IMR-90 (cell line): ENCODE data around the gene GNAO1. TPM values are rescaled to one million over a fixed set of nuclear protein-coding genes. Genes with fewer than 3 reads are reported as not detected.

Experiments
- ATAC-seq: fragments of 200-7000 bp; cut with Tn5 transposase; 2 replicates; pipeline ENCODE4 v1.9.1; 2020; ENCODE audit warnings: low read depth, mild to moderate bottlenecking, moderate library complexity
- BruUV-seq: library from RNA; stranded (reverse); fragments of 400-500 nt; replicated peaks from 2 replicates; lab custom pipeline; 2021; lab: Mats Ljungman, UMichigan
- CTCF ChIA-PET: fragments of 300-600 bp; formaldehyde crosslinking; extraction: SDS; loops from one replicate; lab custom pipeline; 2021; ENCODE audit warnings: antibody characterized with exemption; lab: Yijun Ruan, JAX
- POLR2A ChIA-PET: fragments of 300-600 bp; sonication (Branson Sonifier 250); formaldehyde crosslinking; loops from one replicate; lab custom pipeline; 2022; ENCODE audit warnings: antibody characterized with exemption; ENCODE audit not compliant: unreplicated experiment; lab: Charles Lee
- DNase-seq: peaks from one replicate; pipeline ENCODE4 v3.0.0; 2013
- H2AFZ ChIP-seq: replicated peaks from 2 replicates; pipeline ENCODE3; 2013; ENCODE audit warnings: low read length, mild to moderate bottlenecking; ENCODE audit not compliant: poor library complexity
- H2AK5ac ChIP-seq: 2 replicates; pipeline ENCODE4 v1.6.1; 2013; ENCODE audit warnings: low read depth, low read length, inconsistent platforms
- H2AK9ac ChIP-seq: replicated peaks from 2 replicates; pipeline ENCODE3; 2013; ENCODE audit warnings: mild to moderate bottlenecking, low read depth, low read length, moderate library complexity; ENCODE audit not compliant: poor library complexity
- H2BK120ac ChIP-seq: 2 replicates; pipeline ENCODE4 v1.6.1; 2013; ENCODE audit warnings: low read depth, low read length, inconsistent platforms
- H2BK15ac ChIP-seq: 3 replicates; pipeline ENCODE4 v1.6.1; 2013; ENCODE audit warnings: low read depth, low read length, inconsistent platforms
- H2BK20ac ChIP-seq: 2 replicates; pipeline ENCODE4 v1.6.1; 2013; ENCODE audit warnings: low read depth, mild to moderate bottlenecking, inconsistent platforms, low read length, moderate library complexity
- H2BK5ac ChIP-seq: 2 replicates; pipeline ENCODE4 v1.6.1; 2013; ENCODE audit warnings: mild to moderate bottlenecking, low read depth, low read length, inconsistent platforms; ENCODE audit not compliant: poor library complexity, severe bottlenecking
- H3K14ac ChIP-seq: replicated peaks from 2 replicates; pipeline ENCODE4 v1.6.1; 2013; ENCODE audit warnings: low read depth, low read length, inconsistent platforms
- H3K18ac ChIP-seq: 2 replicates; pipeline ENCODE4 v1.6.1; 2013; ENCODE audit warnings: low read depth, low read length, control low read depth
- H3K23ac ChIP-seq: 2 replicates; pipeline ENCODE4 v1.6.1; 2013; ENCODE audit warnings: low read depth, low read length, inconsistent platforms
- H3K27ac ChIP-seq: 2 replicates; pipeline ENCODE4 v1.5.1; 2013; ENCODE audit warnings: mild to moderate bottlenecking, control low read depth, low read length; ENCODE audit not compliant: insufficient read depth
- H3K27me3 ChIP-seq: 2 replicates; pipeline ENCODE4 v1.6.1; 2013; ENCODE audit warnings: low read length; ENCODE audit not compliant: control insufficient read depth, insufficient read depth
- H3K36me3 ChIP-seq: 2 replicates; pipeline ENCODE4 v1.6.1; 2013; ENCODE audit warnings: low read length, mixed read lengths; ENCODE audit not compliant: control insufficient read depth, insufficient read depth
- H3K4ac ChIP-seq: 2 replicates; pipeline ENCODE4 v1.6.1; 2013; ENCODE audit warnings: low read depth, low read length, inconsistent platforms
- H3K4me1 ChIP-seq: 2 replicates; pipeline ENCODE4 v1.6.1; 2013; ENCODE audit warnings: low read length, mixed read lengths; ENCODE audit not compliant: control insufficient read depth, insufficient read depth
- H3K4me2 ChIP-seq: 2 replicates; pipeline ENCODE4 v1.6.1; 2013; ENCODE audit warnings: low read depth, mild to moderate bottlenecking, control low read depth, low read length, moderate library complexity
- H3K4me3 ChIP-seq: 2 replicates; pipeline ENCODE4 v1.5.1; 2013; ENCODE audit warnings: low read depth, mild to moderate bottlenecking, control low read depth, low read length, moderate library complexity; ENCODE audit not compliant: insufficient read depth
- H3K56ac ChIP-seq: 2 replicates; pipeline ENCODE4 v1.6.1; 2013; ENCODE audit warnings: low read length, inconsistent platforms; ENCODE audit not compliant: insufficient read depth; ENCODE audit errors: extremely low read depth
- H3K79me1 ChIP-seq, 2 experiments: 2 replicates each; pipeline ENCODE4 v1.6.1; 2013; ENCODE audit warnings: low read length in 2 of 2, inconsistent platforms in 1 of 2, low read depth in 1 of 2
- H3K9ac ChIP-seq: 2 replicates; pipeline ENCODE4 v1.6.1; 2013; ENCODE audit warnings: low read depth, low read length, control low read depth
- H3K9me1 ChIP-seq: 2 replicates; pipeline ENCODE4 v1.6.1; 2013; ENCODE audit warnings: low read length, inconsistent platforms; ENCODE audit not compliant: insufficient read depth
- H3K9me3 ChIP-seq: 2 replicates; pipeline ENCODE4 v1.6.1; 2013; ENCODE audit warnings: low read length; ENCODE audit not compliant: control insufficient read depth, insufficient read depth
- H4K20me1 ChIP-seq: 2 replicates; pipeline ENCODE4 v1.6.1; 2013; ENCODE audit warnings: low read length, inconsistent platforms; ENCODE audit not compliant: insufficient read depth
- H4K5ac ChIP-seq: 2 replicates; pipeline ENCODE4 v1.6.1; 2013; ENCODE audit warnings: mild to moderate bottlenecking, low read depth, low read length, control low read depth
- H4K8ac ChIP-seq, 2 experiments: 2 replicates each; pipeline ENCODE4 v1.6.1; 2013; ENCODE audit warnings: low read depth in 2 of 2, low read length in 2 of 2, control low read depth in 1 of 2, inconsistent platforms in 1 of 2
- H4K91ac ChIP-seq: 2 replicates; pipeline ENCODE4 v1.6.1; 2013; ENCODE audit warnings: low read depth, low read length, inconsistent platforms; ENCODE audit not compliant: insufficient read depth
- ELK1 ChIP-seq: fragments of 150-350 bp; IDR thresholded peaks from 2 replicates; pipeline ENCODE4 v1.6.1; 2016; ENCODE audit warnings: low read depth, mild to moderate bottlenecking, low read length, moderate library complexity, borderline replicate concordance
- MXI1 ChIP-seq: IDR thresholded peaks from 2 replicates; pipeline ENCODE4 v1.6.1; 2012; ENCODE audit warnings: low read depth, mild to moderate bottlenecking, low read length, moderate library complexity, borderline replicate concordance
- RAD21 ChIP-seq: IDR thresholded peaks from 2 replicates; pipeline ENCODE4 v1.6.1; 2012; ENCODE audit warnings: low read length, improper control_type of control experiment
- USF2 ChIP-seq: fragments of 150-350 bp; IDR thresholded peaks from 2 replicates; pipeline ENCODE4 v1.6.1; 2017; ENCODE audit warnings: mild to moderate bottlenecking, antibody characterized with exemption, low read length, low read depth
- WGBS, 2 experiments: methylation state at CpG; one replicate each; pipeline versions ENCODE4 v1.1.5 to v1.1.7; 2013; ENCODE audit warnings: missing lambda C conversion rate in 2 of 2; ENCODE audit not compliant: insufficient read length in 1 of 2; ENCODE audit errors: extremely low coverage in 2 of 2; 5-methylcytosine and 5-hydroxymethylcytosine counted together
- dilution Hi-C: fragments of 300-500 bp; cut with HindIII; formaldehyde crosslinking; loops from one replicate; pipeline ENCODE4 v1.14.3; 2018; ENCODE audit warnings: low sequenced_read_pairs; ENCODE audit not compliant: unreplicated experiment
- in situ Hi-C: fragments of 300-500 bp; cut with MboI; formaldehyde crosslinking; loops from 3 replicates; pipeline ENCODE4 v1.14.3; 2019; ENCODE audit warnings: low sequenced_read_pairs, inconsistent platforms, mixed read lengths
- intact Hi-C: fragments of 100-400 bp; cut with micrococcal nuclease; formaldehyde crosslinking; loops from 2 replicates; pipeline ENCODE4 v1.10.0; 2022
- polyA plus RNA-seq, 3 experiments: library from polyadenylated mRNA; depleted of rRNA; stranded (reverse); fragments of >200 nt; gene quantifications; 2 replicates each; pipeline ENCODE4 v1.2.3, GENCODE V29; 2012; ENCODE audit warnings: low replicate concordance in 1 of 3
- total RNA-seq: library from RNA; depleted of rRNA; stranded (reverse); fragments of >200 nt; gene quantifications from 2 replicates; pipeline ENCODE4 v1.2.3, GENCODE V29; 2012

Gene GNAO1
- total and polyA plus RNA-seq, 2 of the 4 experiments (the other 2 are of a cell fraction) = under 0.01 to 0.07 TPM

- CTCF ChIA-PET = no interaction called here
Observed at GRCh38 chr16:56226845-56227525, 35.7 kb downstream of the GNAO1 start.

More at GRCh38 chr16:56226845-56227525, 35.7 kb downstream of the GNAO1 start:
- Histone ChIP-seq H3K27me3 (no peaks in the 10 kb centered on the region; the same call in 1 of the 2 replicates), H4K5ac (no peak overlapping the region), H3K18ac (no peak overlapping the region), H2BK5ac (no peak overlapping the region), H3K14ac (no peak overlapping the region), H3K56ac (no peak overlapping the region), H4K8ac (no peak overlapping the region), H3K23ac (no peak overlapping the region), H3K9ac (no peak overlapping the region), H2AK5ac (no peak overlapping the region), H3K4me3 (no peak overlapping the region), H2AFZ (no peak overlapping the region), H2BK20ac (no peak overlapping the region), H4K20me1 (no peaks in the 10 kb centered on the region), H4K91ac (no peak overlapping the region), H3K27ac (no peak overlapping the region), H3K4ac (no peak overlapping the region), H3K4me1 (no peaks in the 10 kb centered on the region), H3K9me3 (no peaks in the 10 kb centered on the region), H2BK120ac (no peak overlapping the region), H2AK9ac (no peak overlapping the region), H3K79me1 (no peaks in the 10 kb centered on the region), H3K9me1 (no peaks in the 10 kb centered on the region), H2BK15ac (no peak overlapping the region), H3K36me3 (no peaks in the 10 kb centered on the region), H3K4me2 (no peak overlapping the region)
- 20% methylated on average over 2 of the region's 9 CpGs; no CpG with 5 or more reads in 1 of the 2 experiments for WGBS, 2 experiments
- DNase-seq = no peak
- in situ Hi-C loops (no loop called here), dilution Hi-C loops (no loop called here), intact Hi-C loops (no loop called here)
- TF ChIP-seq USF2 = no peak
- TF ChIP-seq RAD21 = no peak
- no peak for TF ChIP-seq MXI1
- no peak for TF ChIP-seq ELK1
- POLR2A ChIA-PET = no interaction called here
- ATAC-seq = no peak
- no TSS peak for BruUV-seq
